Myocyte (in vitro differentiated cells): ENCODE data around the gene SEMA3C. TPM values are rescaled to one million over a fixed set of nuclear protein-coding genes. Genes with fewer than 3 reads are reported as not detected.

Experiments used
- DNase-seq: peaks from one replicate; pipeline ENCODE4 v3.0.0-alpha.2; 2012; ENCODE audit warnings: low read depth
- total RNA-seq: library from RNA; depleted of rRNA; stranded (reverse); fragments of >200 nt; gene quantifications from 2 replicates; pipeline ENCODE4 v1.2.3, GENCODE V29; 2014

The SEMA3C gene
- total RNA-seq, 1 donor from 2014 or later, result 180 TPM

DNA sequence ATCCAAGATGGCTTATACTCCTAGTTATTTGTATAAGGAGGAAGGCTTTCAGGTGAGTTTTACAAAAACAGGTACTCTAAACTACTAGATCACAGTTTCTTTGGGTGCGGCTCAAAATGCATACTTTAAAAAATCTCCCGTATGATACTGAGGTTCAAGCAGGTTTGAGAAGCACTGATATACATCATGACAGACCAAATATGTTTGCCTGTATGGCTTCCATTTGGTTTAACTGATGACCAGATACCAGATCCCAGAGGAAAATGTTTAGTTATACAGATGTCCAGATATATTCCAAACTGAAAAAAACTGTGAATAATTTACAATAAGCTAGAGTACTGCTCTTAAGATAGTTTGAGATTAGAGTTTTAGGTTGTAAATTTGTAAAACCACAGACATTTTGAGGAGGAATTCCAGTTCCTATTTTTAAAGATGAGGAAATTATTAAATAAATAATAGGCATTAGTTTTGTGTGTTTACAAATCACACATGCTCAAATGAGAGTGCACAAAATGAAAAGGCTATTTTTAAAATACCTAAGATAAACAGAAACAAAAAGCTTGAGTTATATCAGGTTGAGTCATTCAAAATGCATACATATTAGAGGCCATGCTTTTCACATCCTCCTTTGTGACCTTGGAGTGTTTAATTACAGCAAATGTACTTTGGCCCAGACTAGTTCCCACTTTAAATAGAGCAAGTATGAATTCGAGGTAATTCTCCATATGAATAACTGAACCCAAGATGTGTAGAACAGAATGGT, 60.5 kb downstream of the SEMA3C start:
- no peak for DNase-seq

DNA sequence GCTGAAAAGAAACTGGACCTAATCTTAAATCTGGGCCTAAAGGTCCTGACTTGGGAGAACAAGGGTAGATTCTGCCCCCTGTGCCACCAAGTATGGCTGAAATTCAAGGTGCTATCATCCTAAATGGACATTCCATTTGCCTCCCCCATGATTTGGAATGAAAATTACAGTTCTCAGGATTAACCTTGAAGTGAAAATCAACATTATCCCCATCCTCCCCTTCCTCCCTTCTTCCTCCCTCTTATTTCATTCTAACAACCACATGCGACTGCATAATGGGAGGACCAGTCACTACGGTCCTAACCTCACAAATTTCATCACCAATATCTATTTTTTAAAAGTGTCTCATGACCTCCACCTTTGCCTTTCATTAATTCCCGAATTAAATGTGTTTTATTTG, 62.1 kb downstream of the SEMA3C start:
- no peak for DNase-seq

DNA sequence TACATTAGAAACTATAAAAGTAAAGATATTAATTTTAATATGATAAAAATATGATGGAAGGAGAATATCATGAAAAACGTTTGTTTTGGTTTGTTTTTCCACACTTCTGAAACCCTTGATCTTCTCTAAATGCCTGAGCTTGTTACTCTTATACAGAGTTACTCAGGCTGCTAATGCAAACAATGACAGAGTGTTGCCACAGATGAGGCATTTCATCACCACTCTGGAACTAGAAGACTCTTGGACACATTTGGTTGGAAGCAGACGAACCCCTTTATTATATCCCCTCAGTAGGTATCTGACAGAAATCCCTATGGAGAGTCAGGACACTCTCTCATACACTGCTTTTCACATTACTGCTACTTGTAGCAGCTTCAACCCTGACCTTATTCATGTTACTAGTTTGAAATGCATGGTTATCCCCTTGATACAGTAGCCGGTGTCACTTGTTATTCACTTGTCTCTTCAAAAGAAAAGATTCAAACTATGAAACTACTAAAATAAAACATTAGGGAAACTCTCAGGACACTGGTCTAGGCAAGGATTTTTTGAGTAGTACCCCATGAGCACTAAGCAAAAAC, 66.9 kb downstream of the SEMA3C start:
- DNase-seq, result peak; percentile 24

DNA sequence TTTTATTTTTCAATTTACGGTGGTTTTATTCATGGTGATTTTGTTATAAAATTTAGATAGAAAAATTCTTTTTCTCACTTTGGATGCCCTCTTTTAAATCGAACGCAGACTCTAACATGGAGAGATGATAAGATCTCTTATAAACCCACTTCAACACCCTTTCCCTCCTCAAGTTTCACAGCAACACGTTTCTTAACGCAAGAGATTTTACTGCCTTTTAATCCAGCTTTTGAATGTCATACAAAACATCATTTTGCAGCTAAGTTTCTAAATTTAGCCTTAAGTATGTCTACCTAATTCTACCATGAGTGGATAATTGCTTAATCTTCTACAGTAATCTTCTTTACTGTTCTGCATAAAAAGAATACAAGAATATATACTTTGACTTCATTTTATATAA, 70.0 kb downstream of the SEMA3C start:
- no peak for DNase-seq

DNA sequence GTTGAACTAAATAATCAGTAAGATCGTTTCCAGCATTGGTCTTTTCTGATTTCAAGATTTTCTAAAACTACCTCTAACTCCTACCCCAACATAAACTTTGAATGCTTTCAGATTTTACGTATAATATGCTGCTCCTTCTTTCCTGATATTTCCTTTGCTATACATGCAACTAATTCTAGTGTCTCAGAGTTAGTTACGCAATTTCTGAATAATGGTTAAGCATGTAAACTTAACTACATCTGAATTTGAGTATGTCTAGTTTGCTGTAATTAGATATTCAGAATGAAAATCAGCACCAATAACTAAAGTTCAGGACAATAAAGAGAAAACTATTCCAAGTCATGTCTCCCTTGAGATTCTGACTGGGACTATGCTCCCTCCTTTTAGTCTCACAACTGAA, 71.0 kb downstream of the SEMA3C start:
- DNase-seq, result no peak

DNA sequence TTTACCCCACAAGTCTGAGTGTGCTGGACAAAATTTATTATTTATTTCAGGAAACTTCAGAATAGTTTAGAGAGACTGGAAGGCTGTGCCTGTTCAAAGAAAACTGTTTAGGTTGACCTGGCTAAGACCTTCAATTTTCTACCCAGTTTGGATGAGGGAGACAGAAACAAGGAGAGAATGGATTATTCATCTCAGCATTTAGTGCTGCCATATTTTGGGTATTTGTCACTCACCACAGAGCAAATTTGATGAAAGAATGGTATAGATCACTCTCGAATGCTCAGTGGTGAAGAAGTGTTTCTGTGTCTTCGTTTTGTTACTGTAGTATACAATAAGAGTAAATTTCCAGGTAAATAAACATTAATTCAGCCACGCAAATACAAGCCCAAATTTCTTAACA, 71.8 kb downstream of the SEMA3C start:
- no peak for DNase-seq

DNA sequence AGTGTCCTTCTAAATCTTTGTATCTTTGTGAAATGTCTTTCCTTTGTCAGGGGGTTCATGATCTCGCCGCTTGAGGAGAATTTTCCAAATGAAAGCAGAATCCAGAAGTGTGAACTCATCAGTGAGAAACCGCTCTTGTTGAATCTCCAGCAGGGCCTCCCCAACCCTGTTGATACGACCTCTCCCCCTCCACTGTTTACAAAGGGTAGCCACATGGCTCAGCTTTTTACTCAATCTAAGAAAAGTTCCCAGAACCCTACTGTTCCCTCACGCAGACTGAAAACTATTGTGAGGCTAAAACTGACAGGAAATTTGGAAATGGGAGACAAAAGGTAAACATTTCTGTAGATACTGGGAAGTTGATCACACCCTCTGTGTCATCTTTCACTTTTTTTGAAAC, 73.9 kb downstream of the SEMA3C start:
- DNase-seq, result no peak

DNA sequence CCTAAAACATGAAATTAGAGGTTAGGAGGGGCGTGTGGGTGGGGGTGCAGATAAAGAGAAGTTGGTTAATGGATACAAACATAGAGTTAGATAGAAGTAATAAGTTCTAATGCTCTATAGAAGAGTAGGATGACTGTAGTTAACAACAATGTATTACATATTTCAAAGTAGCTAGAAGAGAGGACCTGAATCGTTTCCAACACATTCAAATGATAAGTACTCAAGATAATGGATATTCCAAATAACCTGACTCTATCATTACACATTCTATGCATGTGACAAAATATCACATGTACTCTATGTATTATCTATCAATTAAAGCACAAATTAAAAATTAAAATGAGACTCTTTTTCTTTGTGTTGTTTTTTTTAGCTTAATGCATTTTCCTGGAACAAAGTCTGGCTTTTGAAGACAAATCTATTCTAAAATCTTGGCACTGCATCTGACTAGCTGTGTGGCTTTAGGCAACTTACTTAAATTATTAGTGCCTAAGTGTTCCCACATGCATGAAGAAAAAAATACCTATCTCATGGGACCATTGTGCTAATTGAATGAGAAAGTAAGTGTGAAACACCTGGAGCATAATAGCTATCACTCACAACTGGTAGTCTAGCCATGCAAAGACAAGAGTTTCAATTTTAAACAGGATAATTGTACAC, 75.7 kb downstream of the SEMA3C start:
- DNase-seq, result no peak

DNA sequence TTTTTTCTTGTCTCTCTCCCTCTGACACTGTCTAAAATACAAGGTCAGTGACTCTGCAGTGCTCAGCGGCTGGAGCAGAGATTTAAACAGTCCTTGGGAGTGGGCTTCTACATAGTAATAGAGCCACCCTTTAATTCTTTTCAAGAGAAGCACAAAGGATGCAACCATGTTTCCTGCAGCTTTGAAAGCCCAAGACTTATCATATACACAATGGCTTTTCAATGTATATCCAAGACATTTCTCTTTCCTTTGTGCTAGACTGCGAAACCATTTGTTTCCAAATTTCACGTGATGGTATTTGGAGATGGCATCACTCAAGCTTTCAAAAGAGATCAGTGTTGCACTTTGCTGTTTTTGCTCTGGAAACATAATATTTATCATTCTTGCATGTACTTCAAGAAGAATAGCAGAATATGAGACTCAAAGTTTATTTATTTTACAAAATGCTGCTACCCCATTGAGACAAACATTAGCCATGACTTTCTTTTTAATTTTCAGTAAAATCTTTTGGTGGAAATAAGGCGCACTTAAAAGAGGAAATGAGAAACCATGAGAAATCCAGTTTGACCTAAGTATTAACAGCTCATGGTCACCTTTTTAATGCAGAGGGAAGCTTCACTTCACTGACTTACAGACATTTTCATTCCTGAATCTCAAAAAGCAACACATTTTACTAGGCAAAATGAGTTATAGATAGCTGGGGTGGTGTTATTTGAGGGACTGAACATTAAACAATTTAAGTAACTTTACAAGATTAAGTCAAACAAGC, 76.6 kb downstream of the SEMA3C start:
- DNase-seq, result no peak

DNA sequence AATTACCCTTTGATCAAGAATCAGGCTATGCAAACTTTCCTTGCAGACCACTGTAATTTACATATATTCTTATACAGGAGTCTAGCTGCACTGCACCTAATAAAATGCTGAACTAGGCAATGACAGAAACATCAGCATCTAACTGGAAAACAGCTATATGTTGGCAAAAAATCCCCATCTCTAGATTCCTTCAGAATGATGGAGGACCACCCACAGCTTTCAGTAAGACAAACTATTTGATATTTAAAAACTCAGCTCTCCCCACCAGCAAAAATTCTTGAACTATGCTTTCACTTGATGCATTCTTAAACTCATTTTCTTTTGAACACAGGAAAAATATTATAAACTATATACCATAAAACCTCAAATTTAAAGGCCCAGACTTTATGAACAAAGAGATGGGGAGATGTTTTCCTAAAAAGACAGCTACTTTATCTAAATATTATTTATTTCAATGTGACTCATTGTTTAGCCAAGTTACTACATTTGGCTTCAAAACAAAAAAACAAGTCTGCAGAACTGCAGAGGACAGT, 77.4 kb downstream of the SEMA3C start:
- DNase-seq, result no peak

DNA sequence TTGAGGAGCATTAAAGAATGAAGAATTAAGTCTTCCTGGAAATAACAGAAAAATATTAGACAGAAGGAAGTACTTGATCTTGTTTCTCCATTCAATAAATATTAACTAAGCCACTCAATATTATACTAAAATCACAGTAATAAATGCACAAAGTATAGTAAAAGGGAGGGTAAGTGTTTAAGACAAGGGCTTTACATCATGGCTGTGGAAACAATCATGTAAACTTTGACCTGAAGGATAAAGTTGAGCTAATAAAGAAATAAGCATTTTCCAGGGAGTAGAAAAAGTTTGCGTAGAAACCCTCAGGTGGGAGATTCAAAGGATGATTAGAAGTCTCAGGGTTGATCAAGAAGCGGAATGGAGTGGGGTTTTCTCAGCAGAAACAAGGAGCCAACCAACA, 78.2 kb downstream of the SEMA3C start:
- DNase-seq, result no peak

DNA sequence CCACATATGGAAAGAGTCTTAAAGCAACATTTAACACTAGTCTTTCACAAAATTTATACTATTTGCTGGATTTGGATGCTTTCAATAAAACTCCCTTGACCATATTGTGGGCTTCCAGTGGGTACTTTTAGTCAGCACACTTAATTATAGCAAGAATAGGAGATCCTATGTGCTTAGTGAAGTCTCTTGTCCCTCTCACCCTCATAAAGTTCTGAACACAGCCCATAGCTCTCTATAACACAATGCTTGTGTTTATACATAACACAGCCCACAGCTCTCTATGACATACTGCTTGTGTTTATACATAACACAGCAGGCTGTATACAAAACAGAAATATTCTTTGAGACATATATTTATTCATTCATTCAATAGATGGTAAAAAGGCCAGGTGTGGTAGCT, 79.0 kb downstream of the SEMA3C start:
- no peak for DNase-seq

DNA sequence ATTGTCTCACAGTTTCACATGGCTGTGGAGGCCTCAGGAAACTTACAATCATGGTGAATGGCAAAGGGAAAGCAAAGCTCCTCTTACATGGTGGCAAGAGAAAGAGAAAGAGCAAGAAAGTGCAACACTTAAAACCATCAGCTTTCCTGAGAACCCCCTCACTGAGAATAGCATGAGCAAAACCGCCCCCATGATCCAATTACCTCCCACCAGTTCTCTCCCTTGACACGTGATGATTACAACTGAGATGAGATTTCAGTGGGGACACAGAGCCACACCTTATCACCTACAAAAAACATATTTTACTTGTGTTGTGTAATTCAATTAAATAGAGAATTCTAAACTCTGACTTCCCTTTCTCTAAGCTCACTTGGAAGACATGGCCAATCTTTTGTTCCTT, 80.2 kb downstream of the SEMA3C start:
- no peak for DNase-seq

DNA sequence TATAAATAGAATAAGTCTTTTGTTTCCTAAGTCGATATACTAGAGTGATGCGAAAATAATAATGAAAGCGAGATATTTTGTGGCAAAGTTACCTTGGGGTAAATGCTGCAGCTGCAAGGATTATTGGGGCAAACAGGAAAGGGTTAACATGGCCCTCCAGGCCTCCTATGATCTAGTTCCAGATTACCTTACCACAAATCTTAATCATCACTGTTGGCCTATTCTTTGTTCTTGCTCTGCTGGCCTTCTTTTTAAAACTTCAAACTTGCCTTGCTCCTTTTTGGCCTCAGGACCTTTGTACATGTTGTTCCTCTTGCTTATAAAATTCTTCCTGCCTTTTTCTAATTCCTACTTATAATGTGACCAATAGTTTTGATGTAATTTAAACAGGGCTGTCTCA, 81.5 kb downstream of the SEMA3C start:
- DNase-seq, result no peak

DNA sequence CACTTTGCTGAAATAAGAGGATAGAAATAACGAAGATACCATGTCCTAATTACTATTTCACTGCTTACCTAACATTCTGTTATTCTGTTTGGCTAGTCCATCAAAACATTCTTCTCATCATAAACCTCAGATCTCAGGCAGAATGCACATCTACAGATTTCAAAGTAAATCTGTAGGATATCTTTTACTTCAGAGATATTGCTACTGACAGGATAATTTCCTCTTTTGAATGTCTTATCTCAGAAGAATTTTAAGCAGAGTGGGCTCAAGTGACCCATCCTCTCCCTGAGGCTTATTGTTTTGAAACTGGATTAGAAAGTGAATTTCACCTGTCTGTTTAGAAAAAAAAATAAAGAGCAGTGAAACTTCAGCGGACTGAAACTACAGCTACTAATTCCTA, 83.6 kb downstream of the SEMA3C start:
- DNase-seq, result no peak

DNA sequence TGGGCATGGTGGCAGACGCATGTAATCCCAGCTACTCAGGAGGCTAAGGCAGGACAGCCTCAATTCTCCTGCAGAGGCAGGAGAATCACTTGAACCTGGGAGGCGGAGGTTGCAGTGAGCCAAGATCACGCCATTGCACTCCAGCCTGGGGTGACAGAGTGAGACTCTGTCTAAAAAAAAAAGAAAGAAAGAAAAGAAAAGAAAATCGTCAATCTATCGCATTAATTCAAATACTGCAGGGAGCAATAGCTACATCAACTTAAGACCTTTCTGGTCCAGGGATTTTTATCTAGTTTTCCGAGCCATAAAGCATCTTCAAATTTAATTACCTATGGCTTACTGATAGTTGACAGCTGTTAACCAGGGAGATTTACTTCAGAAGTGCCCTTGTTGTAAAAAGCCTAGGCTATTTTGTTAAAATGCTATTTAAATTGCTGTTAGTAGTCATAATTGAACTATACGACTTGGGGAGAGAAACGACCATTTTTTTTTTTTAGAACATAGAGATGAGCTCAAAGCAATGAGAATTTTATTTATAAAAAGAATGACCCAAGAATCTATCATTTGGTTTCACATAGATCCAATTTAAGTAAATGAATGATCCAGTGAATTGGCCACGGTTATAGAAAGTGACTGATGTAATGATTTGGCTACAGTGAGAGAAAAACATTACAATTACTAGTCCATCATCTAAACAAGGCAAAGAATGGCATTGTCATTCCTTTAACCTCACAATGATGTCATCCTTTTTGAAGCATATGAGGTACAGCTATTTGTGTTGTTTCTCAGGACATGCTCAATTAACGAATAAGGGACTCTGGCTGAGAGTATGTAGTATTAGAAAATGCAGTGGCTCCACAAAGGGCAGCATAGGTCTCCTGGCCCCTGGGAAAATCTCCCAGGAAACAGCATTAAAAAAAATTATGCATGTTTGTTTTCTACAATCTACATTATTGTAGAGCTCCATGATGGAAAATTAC, 85.3 kb downstream of the SEMA3C start:
- DNase-seq, result peak; percentile 53

DNA sequence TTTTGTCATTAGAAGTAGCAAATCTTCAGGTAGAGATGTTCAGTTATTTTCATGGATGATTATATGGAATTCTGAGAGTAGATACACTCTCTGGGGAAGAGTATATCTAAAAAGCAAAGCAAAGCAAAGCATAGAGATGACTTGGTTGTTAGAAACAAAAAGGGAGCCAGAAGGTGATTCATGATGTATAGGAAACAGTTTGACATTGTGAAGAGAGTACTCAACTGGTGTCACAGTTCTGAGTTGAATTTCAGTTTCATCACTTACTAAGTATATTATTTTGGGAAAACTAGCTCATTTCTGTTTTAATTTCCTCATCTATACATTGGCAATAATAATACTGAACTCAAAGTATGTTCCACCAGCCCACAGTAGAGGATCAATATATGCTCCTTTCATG, 86.8 kb downstream of the SEMA3C start:
- DNase-seq, result no peak

DNA sequence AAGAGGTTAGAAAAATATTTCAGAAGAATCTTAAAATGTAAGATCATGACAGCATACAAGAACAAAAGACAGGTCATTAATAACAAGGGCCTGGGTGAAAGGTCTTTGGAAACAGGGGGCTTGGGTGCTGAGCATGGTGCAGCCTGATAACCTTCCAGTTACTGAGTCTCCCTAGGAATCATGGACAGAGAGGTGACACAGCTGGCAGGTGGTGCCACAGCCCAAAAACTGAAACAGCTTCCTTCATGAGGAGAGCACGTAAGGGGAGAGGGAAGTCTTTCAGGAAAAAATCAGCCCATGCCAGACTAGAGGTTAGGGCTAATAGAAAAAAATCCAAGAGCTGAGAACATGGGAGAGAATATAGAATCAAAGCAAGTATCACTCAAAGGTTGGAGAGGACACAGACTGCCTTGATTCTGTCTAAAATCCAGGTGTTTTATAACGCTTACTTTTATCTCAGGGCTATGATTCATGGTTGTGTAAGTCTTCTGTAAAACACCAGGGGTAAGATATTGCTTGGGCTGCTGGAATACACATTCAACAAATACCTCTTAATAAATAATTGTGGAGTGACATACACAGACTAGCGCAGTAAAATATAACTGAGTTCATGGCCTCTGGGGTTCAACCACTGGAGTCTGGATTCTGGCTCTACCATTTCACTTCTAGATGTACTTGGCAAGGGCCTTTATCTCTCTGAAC, 88.1 kb downstream of the SEMA3C start:
- DNase-seq, result no peak

DNA sequence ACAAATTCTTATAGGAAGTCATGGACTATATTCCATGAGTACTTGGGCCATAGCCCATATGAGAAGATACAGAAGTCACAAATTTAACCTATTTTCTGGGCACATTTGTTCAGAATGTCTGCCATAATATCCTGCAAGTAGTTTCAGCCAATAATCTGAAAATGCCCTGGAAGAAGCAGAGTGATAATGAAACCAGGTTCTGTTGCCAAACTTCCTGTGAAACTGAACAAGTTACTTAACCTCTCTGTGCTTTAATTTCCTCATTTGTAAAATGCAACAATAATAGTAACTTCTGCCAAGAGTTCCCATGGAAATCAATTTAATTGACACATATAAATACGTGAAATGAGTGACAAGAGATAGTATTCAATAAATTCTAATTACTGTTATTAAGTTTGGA, 88.8 kb downstream of the SEMA3C start:
- no peak for DNase-seq

DNA sequence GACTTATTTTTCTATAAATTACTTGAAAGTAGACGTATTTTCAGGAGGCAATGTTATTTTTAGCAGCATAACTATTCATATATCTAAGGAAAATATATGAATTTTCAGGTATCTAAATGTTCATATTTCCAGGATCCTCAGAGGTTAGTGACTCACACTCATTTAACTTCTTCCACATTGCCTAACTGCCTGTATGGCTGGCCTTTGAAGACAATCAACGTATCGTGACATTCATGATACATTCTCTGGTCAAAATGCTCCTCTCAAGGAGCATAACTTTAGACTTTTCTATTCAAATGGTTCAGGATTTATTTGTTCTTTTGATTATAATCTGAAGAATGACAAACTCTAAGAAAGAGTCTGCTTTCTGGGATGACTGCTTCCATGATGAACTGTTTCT, 89.3 kb downstream of the SEMA3C start:
- DNase-seq, result no peak
